ENCODE measurements around the gene SORCS2.

Gene SORCS2

DNA sequence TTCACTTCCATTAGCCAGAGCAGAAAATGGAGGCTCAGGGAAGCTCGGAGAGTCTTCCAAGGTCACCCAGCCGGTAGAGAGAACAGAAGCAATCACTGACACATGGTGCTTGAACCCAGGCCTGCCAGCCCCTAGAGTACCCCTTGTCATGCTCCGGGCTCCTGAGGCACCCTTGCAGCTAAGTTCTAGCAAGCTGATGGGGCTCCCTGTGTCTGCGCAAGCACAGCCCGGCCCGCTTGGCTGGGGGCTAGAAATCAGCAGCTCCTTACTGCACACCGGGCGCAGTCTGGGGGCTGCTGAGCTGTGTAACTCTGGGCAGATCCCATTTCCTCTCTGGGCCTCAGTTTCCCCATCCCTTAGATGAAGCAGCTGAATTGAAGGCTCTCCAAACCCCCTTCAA, 344.5 kb downstream of the SORCS2 start:
- Mint-ChIP-seq H3K27me3 (ENCODE audit: low read depth) (no peaks in the 10 kb centered on the region), H3K4me1 (ENCODE audit: low read depth) (peaks cover 2% of the 10 kb centered on the region), H3K4me3 (no peak overlapping the region), H3K36me3 (ENCODE audit: low read depth) (peaks cover 2% of the 10 kb centered on the region), H3K9me3 (no peaks in the 10 kb centered on the region), H3K27ac (no peak overlapping the region)

DNA sequence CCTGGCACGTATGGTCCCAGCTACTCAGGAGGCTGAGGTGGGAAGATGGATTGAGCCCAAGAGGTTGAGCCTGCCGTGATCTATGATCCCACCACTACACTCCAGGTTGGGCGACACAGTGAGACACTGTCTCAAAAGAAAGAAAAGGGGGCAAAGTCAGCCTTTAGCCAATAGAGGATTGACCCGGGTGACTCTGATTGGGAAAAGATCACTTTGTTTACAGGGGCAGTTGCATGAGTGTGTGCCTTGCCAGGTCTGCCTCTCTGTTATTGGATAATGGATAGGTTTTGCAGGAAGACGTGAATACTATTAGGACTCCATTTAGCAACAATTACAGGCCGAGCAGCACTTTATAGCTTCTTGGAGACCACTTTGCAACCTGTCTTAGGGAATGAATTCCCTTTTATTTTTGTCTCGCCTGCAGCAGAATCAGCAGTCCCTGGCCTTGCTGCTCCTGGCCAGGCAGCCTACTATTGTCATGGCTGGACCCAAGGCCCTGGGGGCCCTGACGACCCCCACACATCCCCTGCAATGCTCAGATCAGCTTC, 345.6 kb downstream of the SORCS2 start:
- Mint-ChIP-seq H3K36me3 (ENCODE audit: low read depth) (peaks cover 2% of the 10 kb centered on the region), H3K4me1 (ENCODE audit: low read depth) (peaks cover 2% of the 10 kb centered on the region), H3K27me3 (ENCODE audit: low read depth) (no peaks in the 10 kb centered on the region), H3K9me3 (peaks cover 6% of the 10 kb centered on the region), H3K27ac (no peak overlapping the region), H3K4me3 (no peak overlapping the region)

DNA sequence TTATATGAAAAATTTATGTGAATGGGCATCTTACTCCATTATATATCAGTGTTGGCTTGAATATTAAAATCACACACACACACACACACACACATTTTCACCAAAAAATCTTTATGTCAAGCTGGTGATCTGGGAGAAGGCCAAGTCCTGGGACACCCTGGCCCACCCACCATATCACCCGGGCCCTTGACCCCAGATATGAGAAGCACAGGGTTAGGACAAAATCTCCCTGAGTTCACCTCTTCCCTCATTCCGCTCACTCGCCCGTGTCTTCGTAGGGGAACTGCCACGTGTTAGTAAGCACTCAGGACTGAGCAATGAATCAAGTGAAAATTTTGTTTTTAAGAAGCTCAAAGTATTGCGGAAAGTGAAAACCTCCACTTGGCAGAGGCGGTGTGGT, 346.2 kb downstream of the SORCS2 start:
- H3K4me1 Mint-ChIP-seq (ENCODE audit: low read depth) = peaks cover 2% of the 10 kb centered on the region
- peaks cover 2% of the 10 kb centered on the region for H3K36me3 Mint-ChIP-seq (ENCODE audit: low read depth)
- no peak overlapping the region for H3K4me3 Mint-ChIP-seq
- H3K9me3 Mint-ChIP-seq = peaks cover 9% of the 10 kb centered on the region
- no peaks in the 10 kb centered on the region for H3K27me3 Mint-ChIP-seq (ENCODE audit: low read depth)
- no peak overlapping the region for H3K27ac Mint-ChIP-seq

DNA sequence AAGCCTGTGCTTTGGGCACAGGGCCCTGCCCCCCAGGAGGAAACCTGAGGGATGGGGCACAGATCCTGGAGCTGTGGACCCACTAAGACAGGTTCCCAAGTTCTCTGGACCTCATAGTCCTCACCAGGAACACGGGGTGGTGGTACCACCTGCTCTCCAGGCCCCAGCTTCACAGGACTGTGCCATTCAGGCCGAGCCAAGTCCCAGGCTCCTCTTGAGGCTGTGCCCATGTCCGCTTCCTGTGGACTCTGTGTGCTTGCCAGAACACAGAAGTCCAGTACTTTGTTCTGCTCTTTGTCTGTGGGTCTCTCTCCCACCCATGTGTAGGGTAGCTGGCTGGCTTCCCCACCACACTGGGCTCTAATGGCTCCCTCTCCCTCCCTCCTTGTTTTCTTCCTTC, 346.8 kb downstream of the SORCS2 start:
- H3K27me3 Mint-ChIP-seq (ENCODE audit: low read depth) = no peaks in the 10 kb centered on the region
- H3K9me3 Mint-ChIP-seq = peaks cover 9% of the 10 kb centered on the region
- no peak overlapping the region for H3K27ac Mint-ChIP-seq
- no peak overlapping the region for H3K4me3 Mint-ChIP-seq
- peaks cover 2% of the 10 kb centered on the region for H3K36me3 Mint-ChIP-seq (ENCODE audit: low read depth)
- H3K4me1 Mint-ChIP-seq (ENCODE audit: low read depth) = peaks cover 2% of the 10 kb centered on the region

DNA sequence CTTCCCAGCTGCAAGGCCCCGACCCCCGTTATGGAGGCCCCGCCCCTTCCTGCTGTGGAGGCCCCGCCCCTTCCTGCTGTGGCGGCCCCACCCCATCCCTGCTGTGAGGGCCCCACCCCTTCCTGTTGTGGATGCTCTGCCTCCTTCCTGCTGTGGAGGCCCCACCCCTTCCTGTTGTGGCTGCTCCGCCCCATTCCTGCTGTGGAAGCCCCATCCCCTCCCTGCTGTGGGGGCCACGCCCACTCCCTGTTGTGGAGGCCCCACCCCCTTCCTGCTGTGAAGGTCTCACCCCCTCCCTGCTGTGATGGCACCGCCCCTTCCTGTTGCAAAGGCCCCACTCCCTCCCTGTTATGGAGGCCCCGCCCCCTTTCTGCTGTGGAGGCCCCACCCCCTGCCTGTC, 347.3 kb downstream of the SORCS2 start:
- no peak overlapping the region for H3K27ac Mint-ChIP-seq
- H3K9me3 Mint-ChIP-seq = peaks cover 9% of the 10 kb centered on the region
- peaks cover 2% of the 10 kb centered on the region for H3K36me3 Mint-ChIP-seq (ENCODE audit: low read depth)
- no peak overlapping the region for H3K4me3 Mint-ChIP-seq
- no peaks in the 10 kb centered on the region for H3K27me3 Mint-ChIP-seq (ENCODE audit: low read depth)
- H3K4me1 Mint-ChIP-seq (ENCODE audit: low read depth) = peaks cover 2% of the 10 kb centered on the region

GRCh38 chr4:7540206-7540605, 347.9 kb downstream of the SORCS2 start:
- Mint-ChIP-seq H3K4me3 (no peak overlapping the region), H3K27me3 (ENCODE audit: low read depth) (no peaks in the 10 kb centered on the region), H3K9me3 (peaks cover 9% of the 10 kb centered on the region), H3K36me3 (ENCODE audit: low read depth) (peaks cover 2% of the 10 kb centered on the region), H3K27ac (no peak overlapping the region), H3K4me1 (ENCODE audit: low read depth) (peaks cover 2% of the 10 kb centered on the region)

DNA sequence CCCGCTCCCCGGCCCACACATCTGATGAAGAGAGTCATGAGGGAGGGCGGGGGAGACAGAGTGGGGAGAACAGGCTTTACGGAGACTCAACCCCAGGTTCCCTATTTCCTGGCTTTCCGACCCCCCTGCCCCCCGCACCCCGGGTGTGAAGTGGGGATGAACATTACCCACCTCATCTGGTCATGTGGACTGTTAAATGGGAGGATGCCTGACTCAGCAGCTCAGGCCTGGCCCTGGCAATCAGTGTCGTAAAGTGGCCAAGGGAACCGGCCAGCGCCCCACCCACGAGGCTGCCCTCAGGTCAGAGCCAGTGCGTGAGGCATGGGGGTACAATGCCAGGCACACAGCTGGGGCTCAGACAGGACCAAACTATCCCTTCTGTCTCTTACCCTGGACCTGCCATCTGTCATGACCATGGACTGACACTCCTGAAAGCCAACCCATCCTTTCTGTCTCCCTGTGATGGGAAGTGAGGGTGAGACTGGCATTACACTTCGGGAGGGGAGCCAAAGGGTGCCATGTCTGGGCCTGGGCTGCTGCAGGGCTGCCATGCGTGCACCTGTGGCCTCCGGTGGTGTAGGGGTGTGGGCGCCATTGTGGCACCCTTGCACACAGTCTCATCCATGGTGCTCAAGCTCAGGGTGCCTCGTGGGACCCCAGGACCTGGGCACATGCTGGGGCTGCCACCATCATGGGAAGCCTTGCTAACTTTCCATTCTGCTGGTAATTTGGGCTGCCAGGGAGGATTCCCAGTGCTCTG, 348.5 kb downstream of the SORCS2 start:
- no peak overlapping the region for H3K4me3 Mint-ChIP-seq
- H3K4me1 Mint-ChIP-seq (ENCODE audit: low read depth) = peaks cover 2% of the 10 kb centered on the region
- H3K9me3 Mint-ChIP-seq = peaks cover 9% of the 10 kb centered on the region
- no peak overlapping the region for H3K27ac Mint-ChIP-seq
- no peaks in the 10 kb centered on the region for H3K27me3 Mint-ChIP-seq (ENCODE audit: low read depth)
- peaks cover 2% of the 10 kb centered on the region for H3K36me3 Mint-ChIP-seq (ENCODE audit: low read depth)

DNA sequence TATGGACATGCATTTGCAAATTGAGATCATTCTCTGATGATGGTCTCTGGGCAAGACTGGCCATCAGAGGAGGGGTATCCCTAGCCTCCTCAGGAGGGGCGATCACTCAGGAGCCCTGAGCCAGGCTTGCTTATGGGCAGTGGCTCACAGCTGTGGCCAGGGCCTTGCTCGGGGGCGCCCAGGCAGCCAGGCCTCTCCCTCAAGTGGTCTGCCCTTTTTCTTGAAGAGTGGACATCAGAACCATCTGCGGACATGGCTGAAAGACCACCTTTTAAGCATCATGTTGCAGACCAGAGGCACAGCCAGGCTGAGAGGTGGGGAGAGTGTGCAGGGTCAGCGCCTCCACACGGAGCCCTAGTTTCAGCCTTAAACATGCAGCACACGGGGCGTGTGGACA, 349.1 kb downstream of the SORCS2 start:
- Mint-ChIP-seq H3K9me3 (peaks cover 9% of the 10 kb centered on the region), H3K4me1 (ENCODE audit: low read depth) (peaks cover 2% of the 10 kb centered on the region), H3K27me3 (ENCODE audit: low read depth) (no peaks in the 10 kb centered on the region), H3K27ac (no peak overlapping the region), H3K4me3 (no peak overlapping the region), H3K36me3 (ENCODE audit: low read depth) (peaks cover 2% of the 10 kb centered on the region)

DNA sequence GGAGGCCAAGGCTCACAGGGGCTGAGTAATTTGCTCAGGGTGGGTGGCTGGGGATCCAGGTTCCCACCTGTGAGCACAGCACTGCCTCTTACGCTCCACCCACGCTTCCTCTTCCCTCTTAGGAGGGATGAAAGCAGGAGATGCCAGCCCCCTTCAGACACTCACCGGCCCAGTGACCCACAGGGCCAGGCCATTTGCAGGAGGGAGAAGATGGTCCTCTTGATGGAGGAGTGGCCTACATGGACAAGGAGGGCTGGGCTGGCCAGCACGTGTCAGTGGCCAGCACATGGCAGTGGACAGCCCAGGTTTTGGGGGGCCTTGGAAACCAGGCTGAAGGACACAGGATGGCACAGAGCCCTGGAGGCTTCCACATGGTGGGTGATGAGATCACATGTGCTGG, 350.4 kb downstream of the SORCS2 start:
- peaks cover 2% of the 10 kb centered on the region for H3K36me3 Mint-ChIP-seq (ENCODE audit: low read depth)
- peaks cover 2% of the 10 kb centered on the region for H3K4me1 Mint-ChIP-seq (ENCODE audit: low read depth)
- no peak overlapping the region for H3K27ac Mint-ChIP-seq
- H3K4me3 Mint-ChIP-seq = no peak overlapping the region
- no peaks in the 10 kb centered on the region for H3K27me3 Mint-ChIP-seq (ENCODE audit: low read depth)
- peaks cover 9% of the 10 kb centered on the region for H3K9me3 Mint-ChIP-seq

DNA sequence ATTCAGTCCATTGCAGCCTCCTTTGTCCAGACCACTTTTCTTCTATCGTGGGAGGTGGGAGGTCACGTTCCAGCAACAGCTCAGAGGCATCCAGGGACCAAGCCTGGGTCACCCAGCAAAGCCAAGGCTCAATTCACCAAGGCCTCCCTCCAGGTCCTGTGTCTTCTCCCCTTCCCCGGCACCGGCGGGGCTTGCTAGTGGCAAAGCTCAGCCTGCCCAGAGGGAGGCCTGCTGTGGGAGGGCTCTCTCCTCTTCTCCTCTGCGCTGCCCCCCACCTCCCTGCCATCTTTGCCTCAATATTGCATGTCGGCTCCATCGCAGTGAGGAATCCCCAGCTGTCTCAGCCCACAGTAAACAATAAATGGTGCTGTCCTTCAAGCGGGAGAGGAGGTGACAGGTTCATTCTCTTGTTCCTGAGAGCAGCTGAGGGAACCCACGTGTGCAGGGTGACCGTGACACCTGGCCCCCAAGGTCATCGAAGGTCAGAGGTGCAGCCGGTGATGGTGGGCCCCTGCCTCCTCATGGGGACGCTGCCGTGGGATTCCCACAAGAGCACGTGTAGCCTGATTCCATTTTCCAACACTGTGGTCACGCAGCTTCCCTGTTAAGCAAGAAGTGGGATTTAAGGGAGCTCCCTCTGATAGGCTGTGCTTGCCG, 353.9 kb downstream of the SORCS2 start:
- Mint-ChIP-seq H3K4me3 (no peak overlapping the region), H3K9me3 (peaks cover 16% of the 10 kb centered on the region), H3K27ac (no peak overlapping the region), H3K4me1 (ENCODE audit: low read depth) (no peaks in the 10 kb centered on the region), H3K27me3 (ENCODE audit: low read depth) (no peaks in the 10 kb centered on the region), H3K36me3 (ENCODE audit: low read depth) (no peaks in the 10 kb centered on the region)

DNA sequence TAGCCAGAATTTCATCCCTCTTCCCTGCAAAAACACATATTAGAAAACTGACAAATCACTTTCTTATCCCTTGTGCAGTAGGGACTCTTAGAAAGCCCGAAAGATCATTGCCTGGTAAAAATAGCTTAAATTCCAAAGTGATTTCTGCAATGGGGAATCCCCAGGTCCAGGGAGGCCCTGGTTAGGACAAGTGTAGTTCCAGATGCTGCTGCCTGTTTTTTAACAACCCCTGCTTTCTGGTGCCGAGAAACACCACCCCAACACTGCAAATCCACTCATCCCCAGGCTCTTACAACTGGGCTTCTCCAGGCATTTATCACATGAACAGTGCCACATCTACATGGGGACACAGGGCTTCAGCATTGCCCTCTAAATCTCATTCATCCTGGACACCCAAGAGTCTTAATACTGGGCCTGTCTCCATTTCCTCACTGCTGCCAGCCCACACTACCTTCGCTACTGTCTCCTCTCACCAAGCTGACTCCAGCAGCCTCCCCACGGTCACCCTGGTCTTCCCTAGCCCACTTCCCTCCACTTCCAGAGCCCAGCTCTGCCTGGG, 354.6 kb downstream of the SORCS2 start:
- Mint-ChIP-seq H3K27ac (no peak overlapping the region), H3K4me3 (no peak overlapping the region), H3K4me1 (ENCODE audit: low read depth) (no peaks in the 10 kb centered on the region), H3K36me3 (ENCODE audit: low read depth) (no peaks in the 10 kb centered on the region), H3K9me3 (peaks cover 17% of the 10 kb centered on the region), H3K27me3 (ENCODE audit: low read depth) (no peaks in the 10 kb centered on the region)

- Mint-ChIP-seq H3K4me3 (no peak overlapping the region), H3K27me3 (ENCODE audit: low read depth) (no peaks in the 10 kb centered on the region), H3K36me3 (ENCODE audit: low read depth) (no peaks in the 10 kb centered on the region), H3K27ac (no peak overlapping the region), H3K4me1 (ENCODE audit: low read depth) (no peaks in the 10 kb centered on the region), H3K9me3 (peaks cover 17% of the 10 kb centered on the region)
Measured at GRCh38 chr4:7547368-7548040, 355.2 kb downstream of the SORCS2 start.

DNA sequence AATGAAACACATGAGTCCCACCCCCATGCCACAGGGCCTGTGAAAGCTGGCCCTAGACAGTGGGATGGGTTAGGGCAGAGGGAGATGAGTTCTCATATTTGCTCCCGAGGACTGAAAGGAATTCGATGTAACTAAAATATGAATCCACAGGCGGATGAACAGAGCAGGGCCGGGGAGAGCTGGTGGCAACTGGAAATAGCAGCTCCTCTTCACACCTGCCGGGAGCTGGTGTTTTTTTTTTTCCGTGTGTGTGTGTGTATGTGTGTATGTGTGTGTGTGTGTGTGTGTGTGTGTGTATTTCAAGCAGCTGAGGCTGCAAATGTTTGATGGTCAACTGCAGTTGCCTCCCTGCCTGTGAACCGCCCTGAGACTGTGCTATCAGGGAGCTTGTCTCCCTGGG, 357.5 kb downstream of the SORCS2 start:
- Mint-ChIP-seq H3K27me3 (ENCODE audit: low read depth) (no peaks in the 10 kb centered on the region), H3K9me3 (peaks cover 32% of the 10 kb centered on the region), H3K27ac (no peak overlapping the region), H3K4me3 (no peak overlapping the region), H3K4me1 (ENCODE audit: low read depth) (no peaks in the 10 kb centered on the region), H3K36me3 (ENCODE audit: low read depth) (no peaks in the 10 kb centered on the region)

- H3K36me3 Mint-ChIP-seq (ENCODE audit: low read depth) = no peaks in the 10 kb centered on the region
- H3K9me3 Mint-ChIP-seq = peaks cover 54% of the 10 kb centered on the region
- no peaks in the 10 kb centered on the region for H3K27me3 Mint-ChIP-seq (ENCODE audit: low read depth)
- H3K27ac Mint-ChIP-seq = no peak overlapping the region
- H3K4me1 Mint-ChIP-seq (ENCODE audit: low read depth) = no peaks in the 10 kb centered on the region
- no peak overlapping the region for H3K4me3 Mint-ChIP-seq
Measured at GRCh38 chr4:7552466-7552865, 360.1 kb downstream of the SORCS2 start.
